K562 (cell line): ENCODE results near the gene WDR91. TPM values are rescaled to one million over a fixed set of nuclear protein-coding genes. Genes with fewer than 3 reads are reported as not detected.

Experiments used
- HDAC6 ChIP-seq: IDR thresholded peaks from 2 replicates; pipeline ENCODE4 v1.6.1; 2012; ENCODE audit warnings: low read depth, mild to moderate bottlenecking, control low read depth, inconsistent platforms, low read length, moderate library complexity
- HNRNPH1 ChIP-seq: fragments of 200-400 bp; formaldehyde crosslinking; optimal IDR thresholded peaks from 2 replicates; pipeline ENCODE3; 2017; ENCODE audit warnings: low read depth, mild to moderate bottlenecking, low read length, moderate library complexity
- HNRNPL ChIP-seq: fragments of 200-400 bp; formaldehyde crosslinking; IDR thresholded peaks from 2 replicates; pipeline ENCODE4 v1.6.1; 2017; ENCODE audit warnings: low read depth, mild to moderate bottlenecking, low read length
- MEF2D ChIP-seq: conservative IDR thresholded peaks from 2 replicates; pipeline ENCODE4 v1.6.1; 2016; ENCODE audit warnings: low read depth, missing genetic modification characterization, missing compliant biosample characterization
- RFX7 ChIP-seq: fragments of 250-450 bp; sonication (Bioruptor Pico); IDR thresholded peaks from 2 replicates; pipeline ENCODE4 v1.5.1; 2021; ENCODE audit warnings: mild to moderate bottlenecking
- SMARCA4 ChIP-seq: fragments of 450-650 bp; IDR thresholded peaks from 2 replicates; pipeline ENCODE4 v1.6.1; 2016
- TCFL5 ChIP-seq: fragments of 250-450 bp; sonication (Bioruptor Pico); conservative IDR thresholded peaks from 2 replicates; pipeline ENCODE4 v1.6.1; 2021; ENCODE audit warnings: mild to moderate bottlenecking, moderate library complexity, matching md5 sums
- TEAD4 ChIP-seq, 2 experiments: sonication (generic) in 1 of 2; formaldehyde crosslinking in 1 of 2; IDR thresholded peaks; 2 replicates each; pipeline versions ENCODE4 v1.6.1 to v1.8.0; 2012 to 2022; ENCODE audit warnings: borderline replicate concordance in 1 of 2, inconsistent platforms in 1 of 2, low read length in 1 of 2, mild to moderate bottlenecking in 1 of 2, missing genetic modification reagents in 1 of 2
- ZNF586 ChIP-seq: fragments of 450-650 bp; formaldehyde crosslinking; conservative IDR thresholded peaks from 2 replicates; pipeline ENCODE4 v1.4.0; 2020; ENCODE audit warnings: mild to moderate bottlenecking, moderate library complexity
- ZNF644 ChIP-seq: fragments of 200-800 bp; sonication (Bioruptor generic); IDR thresholded peaks from 2 replicates; pipeline ENCODE4 v1.6.1; 2016; ENCODE audit warnings: low read depth, missing genetic modification characterization, missing compliant biosample characterization
- ZSCAN29 ChIP-seq: fragments of 450-650 bp; IDR thresholded peaks from 2 replicates; pipeline ENCODE4 v1.6.1; 2017
- polyA plus RNA-seq, 8 experiments: library from polyadenylated mRNA; depleted of rRNA in 4 of 8; stranded (reverse) in 5 of 8; unstranded in 3 of 8; fragments of >200 nt; fragmentation: Nextera tagmentation in 2 of 8; fragmentation: Illumina TruSeq in 1 of 8; extraction: Ambion mirVana in 2 of 8; extraction: Trizol in 1 of 8; gene quantifications; 2 replicates each; pipeline versions ENCODE4 v1.2.1 to v1.2.3, GENCODE V29; 2011 to 2014; ENCODE audit warnings: inconsistent platforms in 1 of 8, missing spikeins in 1 of 8
- total RNA-seq, 7 experiments: library from RNA; depleted of rRNA in 6 of 7; stranded (reverse); fragments of >200 nt in 6 of 7; fragmentation: Illumina TruSeq in 2 of 7; extraction: Trizol in 2 of 7; gene quantifications; 2 replicates each; pipeline versions ENCODE4 v1.2.1 to v1.2.3, GENCODE V29; 2011 to 2021; ENCODE audit warnings: low replicate concordance in 1 of 7
- TF ChIP-seq, protein P1 (sequence below): sonication (generic); formaldehyde crosslinking; IDR thresholded peaks from 2 replicates; pipeline ENCODE4 v1.8.1; 2022; ENCODE audit warnings: missing genetic modification reagents
- TF ChIP-seq, protein P2 (sequence below): sonication (generic); formaldehyde crosslinking; IDR thresholded peaks from 2 replicates; pipeline ENCODE4 v1.8.0; 2023; ENCODE audit warnings: missing genetic modification reagents, mild to moderate bottlenecking, borderline replicate concordance
- TF ChIP-seq, protein P3 (sequence below): fragments of 250-450 bp; sonication (Bioruptor Pico); IDR thresholded peaks from 2 replicates; pipeline ENCODE4 v1.9.0; 2021; ENCODE audit warnings: mild to moderate bottlenecking, inconsistent platforms
- TF ChIP-seq, protein P4 (sequence below): fragments of 450-650 bp; IDR thresholded peaks from 2 replicates; pipeline ENCODE4 v1.6.1; 2016; ENCODE audit warnings: antibody characterized with exemption

WDR91 gene
- total and polyA plus RNA-seq, 9 of the 15 experiments (the other 6 are each of a cell fraction or from before 2014, with no cell fraction given), result 1.9 to 18.2 (median 9.8) TPM

DNA sequence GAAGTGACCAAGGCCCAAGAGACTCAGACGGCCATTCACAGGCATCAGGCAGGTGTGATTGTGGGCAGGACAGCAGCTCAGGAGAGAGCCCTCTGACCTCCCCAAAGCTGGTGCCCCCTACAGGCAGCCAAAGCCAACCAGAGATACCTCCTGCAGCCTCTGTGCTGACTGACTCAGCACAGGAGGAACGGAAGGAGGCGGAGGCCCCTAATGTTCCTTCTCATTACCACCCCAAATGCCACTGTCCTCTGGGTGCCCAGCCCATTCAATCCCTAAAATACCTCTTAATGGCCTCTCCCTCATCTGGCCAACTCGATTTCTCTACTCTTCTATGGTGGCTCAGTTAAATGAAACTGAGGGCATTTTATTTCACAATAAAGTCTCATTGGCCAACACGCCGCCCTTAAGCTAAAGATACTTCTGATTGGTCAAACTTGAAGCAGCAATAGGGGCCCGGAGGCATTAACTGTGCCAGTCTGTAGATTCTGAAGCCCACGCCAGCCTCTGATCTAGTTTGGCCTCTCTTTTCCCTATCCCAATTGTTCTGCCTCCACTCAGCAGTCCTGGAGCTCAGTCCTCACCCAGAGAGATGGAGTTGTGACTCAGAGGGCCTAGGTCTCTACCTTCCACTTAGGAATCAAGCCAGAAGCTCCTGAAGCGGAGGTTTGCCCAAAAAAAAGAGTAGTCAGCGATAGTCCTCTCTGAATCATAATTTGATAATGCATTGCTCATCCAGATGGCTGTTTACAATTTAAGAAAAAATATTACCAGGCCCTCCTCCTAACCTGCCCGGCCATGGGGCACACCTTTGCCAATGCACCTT, 42.0 kb downstream of the WDR91 start (continued):
- TF ChIP-seq HNRNPL (no peak), TCFL5 (CRISPR knock-in tag) (no peak), HDAC6 (no peak), MEF2D (tag) (no peak), ZSCAN29 (no peak), ZNF586 (CRISPR knock-in tag) (no peak), TEAD4 (IDR thresholded peaks at IDR 0.05; ENCODE audit: low read length) (no peak), TEAD4 (CRISPR knock-in tag; IDR thresholded peaks at IDR 0.05; ENCODE audit: borderline replicate concordance) (no peak), SMARCA4 (peak; percentile 21; the same call in 1 of the 2 replicates), HNRNPH1 (no peak), ZNF644 (tag) (no peak), RFX7 (0 out of 2 replicates have a peak, but pooled peaks have one; percentile 50)
- TF ChIP-seq, protein P1, sequence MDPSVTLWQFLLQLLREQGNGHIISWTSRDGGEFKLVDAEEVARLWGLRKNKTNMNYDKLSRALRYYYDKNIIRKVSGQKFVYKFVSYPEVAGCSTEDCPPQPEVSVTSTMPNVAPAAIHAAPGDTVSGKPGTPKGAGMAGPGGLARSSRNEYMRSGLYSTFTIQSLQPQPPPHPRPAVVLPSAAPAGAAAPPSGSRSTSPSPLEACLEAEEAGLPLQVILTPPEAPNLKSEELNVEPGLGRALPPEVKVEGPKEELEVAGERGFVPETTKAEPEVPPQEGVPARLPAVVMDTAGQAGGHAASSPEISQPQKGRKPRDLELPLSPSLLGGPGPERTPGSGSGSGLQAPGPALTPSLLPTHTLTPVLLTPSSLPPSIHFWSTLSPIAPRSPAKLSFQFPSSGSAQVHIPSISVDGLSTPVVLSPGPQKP (CRISPR knock-in tag), result no peak
- TF ChIP-seq, protein P2, sequence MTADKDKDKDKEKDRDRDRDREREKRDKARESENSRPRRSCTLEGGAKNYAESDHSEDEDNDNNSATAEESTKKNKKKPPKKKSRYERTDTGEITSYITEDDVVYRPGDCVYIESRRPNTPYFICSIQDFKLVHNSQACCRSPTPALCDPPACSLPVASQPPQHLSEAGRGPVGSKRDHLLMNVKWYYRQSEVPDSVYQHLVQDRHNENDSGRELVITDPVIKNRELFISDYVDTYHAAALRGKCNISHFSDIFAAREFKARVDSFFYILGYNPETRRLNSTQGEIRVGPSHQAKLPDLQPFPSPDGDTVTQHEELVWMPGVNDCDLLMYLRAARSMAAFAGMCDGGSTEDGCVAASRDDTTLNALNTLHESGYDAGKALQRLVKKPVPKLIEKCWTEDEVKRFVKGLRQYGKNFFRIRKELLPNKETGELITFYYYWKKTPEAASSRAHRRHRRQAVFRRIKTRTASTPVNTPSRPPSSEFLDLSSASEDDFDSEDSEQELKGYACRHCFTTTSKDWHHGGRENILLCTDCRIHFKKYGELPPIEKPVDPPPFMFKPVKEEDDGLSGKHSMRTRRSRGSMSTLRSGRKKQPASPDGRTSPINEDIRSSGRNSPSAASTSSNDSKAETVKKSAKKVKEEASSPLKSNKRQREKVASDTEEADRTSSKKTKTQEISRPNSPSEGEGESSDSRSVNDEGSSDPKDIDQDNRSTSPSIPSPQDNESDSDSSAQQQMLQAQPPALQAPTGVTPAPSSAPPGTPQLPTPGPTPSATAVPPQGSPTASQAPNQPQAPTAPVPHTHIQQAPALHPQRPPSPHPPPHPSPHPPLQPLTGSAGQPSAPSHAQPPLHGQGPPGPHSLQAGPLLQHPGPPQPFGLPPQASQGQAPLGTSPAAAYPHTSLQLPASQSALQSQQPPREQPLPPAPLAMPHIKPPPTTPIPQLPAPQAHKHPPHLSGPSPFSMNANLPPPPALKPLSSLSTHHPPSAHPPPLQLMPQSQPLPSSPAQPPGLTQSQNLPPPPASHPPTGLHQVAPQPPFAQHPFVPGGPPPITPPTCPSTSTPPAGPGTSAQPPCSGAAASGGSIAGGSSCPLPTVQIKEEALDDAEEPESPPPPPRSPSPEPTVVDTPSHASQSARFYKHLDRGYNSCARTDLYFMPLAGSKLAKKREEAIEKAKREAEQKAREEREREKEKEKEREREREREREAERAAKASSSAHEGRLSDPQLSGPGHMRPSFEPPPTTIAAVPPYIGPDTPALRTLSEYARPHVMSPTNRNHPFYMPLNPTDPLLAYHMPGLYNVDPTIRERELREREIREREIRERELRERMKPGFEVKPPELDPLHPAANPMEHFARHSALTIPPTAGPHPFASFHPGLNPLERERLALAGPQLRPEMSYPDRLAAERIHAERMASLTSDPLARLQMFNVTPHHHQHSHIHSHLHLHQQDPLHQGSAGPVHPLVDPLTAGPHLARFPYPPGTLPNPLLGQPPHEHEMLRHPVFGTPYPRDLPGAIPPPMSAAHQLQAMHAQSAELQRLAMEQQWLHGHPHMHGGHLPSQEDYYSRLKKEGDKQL (CRISPR knock-in tag), result no peak
- TF ChIP-seq, protein P3, sequence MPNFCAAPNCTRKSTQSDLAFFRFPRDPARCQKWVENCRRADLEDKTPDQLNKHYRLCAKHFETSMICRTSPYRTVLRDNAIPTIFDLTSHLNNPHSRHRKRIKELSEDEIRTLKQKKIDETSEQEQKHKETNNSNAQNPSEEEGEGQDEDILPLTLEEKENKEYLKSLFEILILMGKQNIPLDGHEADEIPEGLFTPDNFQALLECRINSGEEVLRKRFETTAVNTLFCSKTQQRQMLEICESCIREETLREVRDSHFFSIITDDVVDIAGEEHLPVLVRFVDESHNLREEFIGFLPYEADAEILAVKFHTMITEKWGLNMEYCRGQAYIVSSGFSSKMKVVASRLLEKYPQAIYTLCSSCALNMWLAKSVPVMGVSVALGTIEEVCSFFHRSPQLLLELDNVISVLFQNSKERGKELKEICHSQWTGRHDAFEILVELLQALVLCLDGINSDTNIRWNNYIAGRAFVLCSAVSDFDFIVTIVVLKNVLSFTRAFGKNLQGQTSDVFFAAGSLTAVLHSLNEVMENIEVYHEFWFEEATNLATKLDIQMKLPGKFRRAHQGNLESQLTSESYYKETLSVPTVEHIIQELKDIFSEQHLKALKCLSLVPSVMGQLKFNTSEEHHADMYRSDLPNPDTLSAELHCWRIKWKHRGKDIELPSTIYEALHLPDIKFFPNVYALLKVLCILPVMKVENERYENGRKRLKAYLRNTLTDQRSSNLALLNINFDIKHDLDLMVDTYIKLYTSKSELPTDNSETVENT, result 0 out of 2 replicates have a peak, but pooled peaks have one; percentile 28
- TF ChIP-seq, protein P4, sequence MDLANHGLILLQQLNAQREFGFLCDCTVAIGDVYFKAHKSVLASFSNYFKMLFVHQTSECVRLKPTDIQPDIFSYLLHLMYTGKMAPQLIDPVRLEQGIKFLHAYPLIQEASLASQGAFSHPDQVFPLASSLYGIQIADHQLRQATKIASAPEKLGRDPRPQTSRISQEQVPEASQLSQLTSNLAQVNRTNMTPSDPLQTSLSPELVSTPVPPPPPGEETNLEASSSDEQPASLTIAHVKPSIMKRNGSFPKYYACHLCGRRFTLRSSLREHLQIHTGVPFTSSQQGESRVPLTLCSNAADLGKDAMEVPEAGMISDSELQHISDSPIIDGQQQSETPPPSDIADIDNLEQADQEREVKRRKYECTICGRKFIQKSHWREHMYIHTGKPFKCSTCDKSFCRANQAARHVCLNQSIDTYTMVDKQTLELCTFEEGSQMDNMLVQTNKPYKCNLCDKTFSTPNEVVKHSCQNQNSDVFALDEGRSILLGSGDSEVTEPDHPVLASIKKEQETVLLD, result no peak; the same call in 1 of the 2 replicates
